Astrocyte of the cerebellum (primary cell): ENCODE results near the gene PATE1.

Experiments
- DNase-seq: peaks from one replicate; pipeline ENCODE4 v3.0.0-alpha.2; 2011; ENCODE audit warnings: low read depth
- H3K4me3 ChIP-seq: 2 replicates; pipeline ENCODE4 v1.5.1; 2011; ENCODE audit warnings: mild to moderate bottlenecking, low read depth, low read length, moderate library complexity
- in situ Hi-C: cut with HindIII; loops from 2 replicates; pipeline ENCODE4 v1.10.0; 2017; ENCODE audit warnings: low sequenced_read_pairs
- TF ChIP-seq, protein P1 (sequence below): IDR thresholded peaks from 2 replicates; pipeline ENCODE4 v1.5.1; 2012; ENCODE audit warnings: low read length, low read depth, moderate library complexity, mild to moderate bottlenecking; ENCODE audit errors: missing control alignments

The PATE1 gene

GRCh38 chr11:125778728-125779127 is 32.6 kb downstream of the PATE1 start, which contains the start of gene PATE2:
Gene PATE2 (minus strand): TSS chr11:125778828. CDS start chr11:125778773, 55 bp downstream.
- in situ Hi-C loops = no loop called here
- TF ChIP-seq, protein P1, sequence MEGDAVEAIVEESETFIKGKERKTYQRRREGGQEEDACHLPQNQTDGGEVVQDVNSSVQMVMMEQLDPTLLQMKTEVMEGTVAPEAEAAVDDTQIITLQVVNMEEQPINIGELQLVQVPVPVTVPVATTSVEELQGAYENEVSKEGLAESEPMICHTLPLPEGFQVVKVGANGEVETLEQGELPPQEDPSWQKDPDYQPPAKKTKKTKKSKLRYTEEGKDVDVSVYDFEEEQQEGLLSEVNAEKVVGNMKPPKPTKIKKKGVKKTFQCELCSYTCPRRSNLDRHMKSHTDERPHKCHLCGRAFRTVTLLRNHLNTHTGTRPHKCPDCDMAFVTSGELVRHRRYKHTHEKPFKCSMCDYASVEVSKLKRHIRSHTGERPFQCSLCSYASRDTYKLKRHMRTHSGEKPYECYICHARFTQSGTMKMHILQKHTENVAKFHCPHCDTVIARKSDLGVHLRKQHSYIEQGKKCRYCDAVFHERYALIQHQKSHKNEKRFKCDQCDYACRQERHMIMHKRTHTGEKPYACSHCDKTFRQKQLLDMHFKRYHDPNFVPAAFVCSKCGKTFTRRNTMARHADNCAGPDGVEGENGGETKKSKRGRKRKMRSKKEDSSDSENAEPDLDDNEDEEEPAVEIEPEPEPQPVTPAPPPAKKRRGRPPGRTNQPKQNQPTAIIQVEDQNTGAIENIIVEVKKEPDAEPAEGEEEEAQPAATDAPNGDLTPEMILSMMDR = no peak
- H3K4me3 ChIP-seq = no peak within 1 kb of the TSS
- DNase-seq = no peak

GRCh38 chr11:125784678-125785077 is 38.6 kb downstream of the PATE1 start:
- no peak overlapping the region for H3K4me3 ChIP-seq
- TF ChIP-seq, protein P1 = no peak
- no peak for DNase-seq
- in situ Hi-C loops = no loop called here

DNA sequence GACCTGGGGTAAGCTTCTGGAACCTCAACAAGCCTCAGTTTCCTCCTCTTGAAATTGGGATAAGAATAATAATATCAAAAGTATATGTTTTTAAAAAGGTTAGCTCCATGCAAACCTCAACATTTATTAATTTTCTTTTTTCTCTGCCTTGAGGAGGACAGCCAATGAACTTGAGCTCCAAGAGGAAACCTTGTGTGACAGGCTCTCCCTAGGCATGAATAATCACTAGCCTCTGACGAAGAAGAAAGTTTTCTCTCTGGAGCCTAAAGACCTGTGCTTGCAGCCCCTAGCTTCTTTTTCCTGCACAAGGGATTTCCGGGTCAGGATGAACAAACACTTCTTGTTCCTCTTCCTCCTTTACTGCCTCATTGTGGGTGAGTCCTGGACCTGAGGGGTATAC is 41.7 kb downstream of the PATE1 start, which contains the start of gene PATE3:
Gene PATE3, plus strand, starts transcription at position 301 of the 400 bp plus-strand sequence. Its CDS starts 25 bp downstream, at position 326.
- H3K4me3 ChIP-seq = no peak within 1 kb of the TSS
- DNase-seq = no peak
- TF ChIP-seq, protein P1 = no peak
- in situ Hi-C loops = no loop called here

DNA sequence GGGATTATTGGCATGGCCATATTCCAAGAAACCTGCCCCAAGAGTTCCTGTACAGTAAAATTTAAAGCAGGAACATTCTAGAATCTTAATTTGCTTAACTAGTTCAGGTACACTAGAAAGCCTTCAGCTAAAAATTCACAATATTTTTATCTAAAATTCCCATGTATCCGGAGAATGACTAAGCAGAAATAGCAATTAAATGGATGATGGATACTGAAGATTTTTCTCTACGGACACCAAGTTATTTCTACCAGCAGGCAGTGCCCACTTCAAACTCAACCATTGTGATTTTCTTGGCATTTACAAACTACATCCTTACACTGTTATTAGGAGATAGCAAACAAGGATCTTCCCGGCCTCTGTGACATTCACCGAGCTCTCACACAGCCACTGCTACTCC is 44.7 kb downstream of the PATE1 start:
- TF ChIP-seq, protein P1 = no peak
- in situ Hi-C loops = no loop called here
- DNase-seq = no peak
- H3K4me3 ChIP-seq = no peak overlapping the region

DNA sequence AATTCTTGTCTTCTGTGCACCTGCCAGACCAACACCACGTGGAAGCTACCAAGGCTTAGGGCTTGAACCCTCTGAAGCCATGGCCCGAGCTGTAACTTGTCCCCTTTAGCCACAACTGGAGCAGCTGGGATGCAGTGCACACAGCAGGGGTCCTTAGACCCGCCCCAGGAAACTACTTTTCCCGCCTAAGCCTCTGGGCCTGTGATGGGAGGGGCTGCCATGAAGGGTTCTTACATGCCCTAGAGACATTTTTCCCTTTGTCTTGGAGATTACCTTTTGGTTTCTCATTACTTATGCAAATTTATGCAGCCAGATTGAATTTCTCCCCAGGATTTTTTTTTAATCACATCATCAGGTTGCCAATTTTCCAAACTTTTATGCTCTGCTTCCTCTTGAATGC is 51.6 kb downstream of the PATE1 start:
- DNase-seq = no peak
- in situ Hi-C loops = no loop called here
- TF ChIP-seq, protein P1 = no peak
- no peak overlapping the region for H3K4me3 ChIP-seq
